Naive thymus-derived CD4-positive, alpha-beta T cell (primary cell): Measurements from ENCODE around the gene TDRD1. TPM values are rescaled to one million over a fixed set of nuclear protein-coding genes. Genes with fewer than 3 reads are reported as not detected.
A peak's percentile ranks its signal among the peaks of the same experiment; 100 is the strongest.
"Not testable (repeated sequence)": the region's sequence is repeated elsewhere in the genome, so short reads cannot be mapped to it uniquely, and the experiment has no call there.

Experiments
- ATAC-seq: fragments of 150-1000 bp; cut with Tn5 transposase; 2 replicates; pipeline ENCODE4 v1.10.0; 2021; ENCODE audit warnings: mild to moderate bottlenecking, moderate library complexity
- CTCF ChIA-PET: fragments of 350-600 bp; sonication (Branson Sonifier 250); formaldehyde crosslinking; loops from one replicate; lab custom pipeline; 2021; ENCODE audit warnings: antibody characterized with exemption; lab: Charles Lee
- POLR2A ChIA-PET: fragments of 350-600 bp; sonication (Branson Sonifier 250); formaldehyde crosslinking; loops from one replicate; lab custom pipeline; 2021; ENCODE audit warnings: antibody characterized with exemption, inconsistent platforms; lab: Charles Lee
- DNase-seq, 9 donors: peaks; one replicate each; pipeline versions ENCODE4 v3.0.0 to v3.0.0-alpha.2; 2020 to 2022; ENCODE audit warnings: mixed read lengths in 1 of 9
- H3K27ac ChIP-seq: one replicate; pipeline ENCODE4 v1.7.0; 2013; ENCODE audit warnings: mild to moderate bottlenecking, low read depth, low read length, moderate library complexity
- H3K27me3 ChIP-seq, 2 donors: one replicate each; pipeline ENCODE4 v1.7.0; 2013; ENCODE audit warnings: low read length in 2 of 2, mild to moderate bottlenecking in 2 of 2, moderate library complexity in 2 of 2; ENCODE audit not compliant: control insufficient read depth in 2 of 2, insufficient read depth in 2 of 2
- H3K36me3 ChIP-seq, 3 experiments: 1 replicate in 2 of 3; 2 replicates in 1 of 3; pipeline ENCODE4 v1.7.0; 2013; ENCODE audit warnings: low read length in 3 of 3, mild to moderate bottlenecking in 3 of 3, moderate library complexity in 1 of 3; ENCODE audit not compliant: insufficient read depth in 3 of 3, control insufficient read depth in 2 of 3
- H3K4me1 ChIP-seq, 2 donors: one replicate each; pipeline ENCODE4 v1.7.0; 2013; ENCODE audit warnings: low read length in 2 of 2, mild to moderate bottlenecking in 2 of 2, moderate library complexity in 1 of 2; ENCODE audit not compliant: control insufficient read depth in 2 of 2, insufficient read depth in 2 of 2
- H3K4me3 ChIP-seq: 2 replicates; pipeline ENCODE4 v1.7.0; 2013; ENCODE audit warnings: mild to moderate bottlenecking, low read length
- H3K9me3 ChIP-seq, 3 experiments: 1 replicate in 2 of 3; 2 replicates in 1 of 3; pipeline ENCODE4 v1.7.0; 2013; ENCODE audit warnings: low read length in 3 of 3; ENCODE audit not compliant: control insufficient read depth in 2 of 3
- H3K27ac Mint-ChIP-seq, 9 donors: one replicate each; pipeline ENCODE4 v1.8.0; 2020 to 2022; ENCODE audit warnings: mixed read lengths in 9 of 9, mild to moderate bottlenecking in 8 of 9, moderate library complexity in 5 of 9, inconsistent platforms in 2 of 9
- H3K27me3 Mint-ChIP-seq, 5 donors: one replicate each; pipeline ENCODE4 v1.8.0; 2021 to 2022; ENCODE audit warnings: mixed read lengths in 5 of 5, mild to moderate bottlenecking in 1 of 5
- H3K36me3 Mint-ChIP-seq, 5 donors: one replicate each; pipeline ENCODE4 v1.8.0; 2020 to 2022; ENCODE audit warnings: mixed read lengths in 5 of 5, mild to moderate bottlenecking in 3 of 5, inconsistent platforms in 1 of 5
- H3K4me1 Mint-ChIP-seq, 7 donors: one replicate each; pipeline ENCODE4 v1.8.0; 2020 to 2022; ENCODE audit warnings: mixed read lengths in 7 of 7, mild to moderate bottlenecking in 3 of 7, inconsistent platforms in 1 of 7
- H3K4me3 Mint-ChIP-seq, 10 donors: one replicate each; pipeline ENCODE4 v1.8.0; 2020 to 2022; ENCODE audit warnings: mild to moderate bottlenecking in 10 of 10, mixed read lengths in 10 of 10, moderate library complexity in 6 of 10, inconsistent platforms in 2 of 10
- H3K9me3 Mint-ChIP-seq, 11 donors: one replicate each; pipeline ENCODE4 v1.8.0; 2020 to 2022; ENCODE audit warnings: mixed read lengths in 11 of 11, mild to moderate bottlenecking in 4 of 11, inconsistent platforms in 1 of 11, moderate library complexity in 1 of 11
- intact Hi-C, 2 donors: fragments of 100-400 bp; cut with micrococcal nuclease; formaldehyde crosslinking; loops; one replicate each; pipeline ENCODE4 v1.15.1; 2023
- polyA plus RNA-seq, 2 donors: library from polyadenylated mRNA; unstranded; fragments of 300-500 nt; fragmentation: Illumina TruSeq; gene quantifications; one replicate each; pipeline ENCODE4 v1.2.3, GENCODE V29; 2021
- total RNA-seq, 6 experiments: library from RNA in 5 of 6; stranded (reverse) in 5 of 6; gene quantifications; 1 replicate in 5 of 6; 2 replicates in 1 of 6; pipeline ENCODE4 v1.2.3 and lab custom pipeline; 2021 to 2026

TDRD1 gene
- total and polyA plus RNA-seq, 7 experiments from 2014 or later = 0.05 to 0.49 (median 0.25) TPM; not detected in 1

DNA sequence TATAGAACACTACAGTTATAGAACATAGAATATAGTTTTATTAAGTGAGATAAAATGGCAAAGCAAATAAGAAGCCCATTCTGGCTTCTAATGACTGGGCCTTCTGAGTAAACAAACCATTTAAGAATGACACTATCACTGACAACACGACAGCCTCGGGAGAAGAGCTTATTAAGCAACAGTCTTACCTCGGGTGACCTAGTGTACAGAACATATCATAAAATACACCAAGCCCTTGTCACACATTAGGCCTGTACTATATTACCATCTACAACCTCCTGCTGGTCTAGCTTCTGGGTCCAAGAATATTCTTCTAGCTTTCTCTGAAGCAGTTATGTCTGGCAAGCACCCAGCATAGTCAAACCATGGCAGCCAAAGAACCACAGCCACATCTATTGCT, 37.1 kb upstream of the TDRD1 start:
- H3K9me3 Mint-ChIP-seq = no peaks in the 10 kb centered on the region
- Histone ChIP-seq H3K27me3 (no peaks in the 10 kb centered on the region), H3K27ac (no peak overlapping the region), H3K9me3 (no peaks in the 10 kb centered on the region), H3K4me1 (no peaks in the 10 kb centered on the region), H3K4me3 (no peak overlapping the region), H3K36me3 (peaks cover 11 to 44% (median 12%) of the 10 kb centered on the region in 3 experiments)
- H3K4me3 Mint-ChIP-seq = no peak overlapping the region
- H3K36me3 Mint-ChIP-seq = peaks cover 4 to 63% (median 26%) of the 10 kb centered on the region in 5 donors
- DNase-seq (no peak), ATAC-seq (no peak)
- no peak overlapping the region for H3K27ac Mint-ChIP-seq
- CTCF ChIA-PET = interaction anchor here (0.6 kb wide), 2 partner anchors 9 to 402 kb away, joined by 3 read pairs; no protein-coding TSS in a partner anchor
- no peaks in the 10 kb centered on the region for H3K27me3 Mint-ChIP-seq
- POLR2A ChIA-PET = no interaction called here
- H3K4me1 Mint-ChIP-seq = no peaks in the 10 kb centered on the region
- intact Hi-C loops = no loop called here

GRCh38 chr10:114143160-114143559, 36.0 kb upstream of the TDRD1 start:
- DNase-seq (no peak), ATAC-seq (no peak)
- Mint-ChIP-seq H3K36me3 (peaks cover 12 to 70% (median 33%) of the 10 kb centered on the region in 5 donors), H3K27me3 (no peaks in the 10 kb centered on the region), H3K4me1 (no peaks in the 10 kb centered on the region), H3K27ac (no peak overlapping the region), H3K4me3 (no peak overlapping the region), H3K9me3 (no peaks in the 10 kb centered on the region)
- H3K27ac ChIP-seq = no peak overlapping the region
- peaks cover 11 to 38% (median 12%) of the 10 kb centered on the region in 3 experiments for H3K36me3 ChIP-seq
- no peaks in the 10 kb centered on the region for H3K4me1 ChIP-seq
- no peak overlapping the region for H3K4me3 ChIP-seq
- ChIA-PET POLR2A (no interaction called here), CTCF (no interaction called here)
- no peaks in the 10 kb centered on the region for H3K27me3 ChIP-seq
- intact Hi-C loops = no loop called here
- no peaks in the 10 kb centered on the region for H3K9me3 ChIP-seq

- CTCF ChIA-PET, DNase-seq, H3K27ac ChIP-seq, H3K27me3 Mint-ChIP-seq, H3K27ac Mint-ChIP-seq, ATAC-seq, H3K4me3 ChIP-seq, H3K27me3 ChIP-seq, H3K9me3 Mint-ChIP-seq, intact Hi-C loops, H3K4me3 Mint-ChIP-seq, H3K4me1 ChIP-seq, H3K9me3 ChIP-seq: not testable (repeated sequence)
- peaks cover 0 to 41% (median 12%) of the 10 kb centered on the region in 3 experiments for H3K36me3 ChIP-seq
- POLR2A ChIA-PET = interaction anchor here (0.7 to 1.1 kb wide), 2 partner anchors 22 to 24 kb away, joined by 3 read pairs; no protein-coding TSS in a partner anchor
- Mint-ChIP-seq H3K36me3 (peaks cover 16 to 72% (median 42%) of the 10 kb centered on the region in 5 donors), H3K4me1 (peaks cover 2 to 20% (median 7%) of the 10 kb centered on the region in 7 donors)
Observed at GRCh38 chr10:114149476-114149875, 29.7 kb upstream of the TDRD1 start.

DNA sequence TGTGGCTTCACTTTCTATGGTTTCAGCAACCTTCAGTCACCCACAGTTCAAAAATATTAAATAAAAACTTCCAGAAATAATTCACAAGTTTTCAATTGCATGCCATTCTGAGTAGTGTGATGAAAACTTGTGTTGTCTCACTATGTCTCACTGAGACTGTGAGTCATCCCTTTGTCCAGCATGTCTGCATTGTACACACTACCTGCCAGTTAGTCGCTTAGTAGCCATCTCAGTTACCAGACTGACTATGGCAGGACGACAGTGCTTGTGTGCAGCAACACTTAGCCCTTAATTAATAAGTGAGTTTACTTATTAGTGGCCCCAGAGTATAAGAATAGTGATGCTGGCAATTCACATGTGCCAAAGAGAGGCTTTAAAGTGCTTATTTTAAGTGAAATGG, 27.7 kb upstream of the TDRD1 start:
- Mint-ChIP-seq H3K27ac (no peak overlapping the region), H3K9me3 (no peaks in the 10 kb centered on the region), H3K27me3 (no peaks in the 10 kb centered on the region), H3K4me3 (no peak overlapping the region), H3K36me3 (peaks cover 12 to 62% (median 43%) of the 10 kb centered on the region in 5 donors), H3K4me1 (peaks cover 2 to 24% (median 10%) of the 10 kb centered on the region in 7 donors)
- POLR2A ChIA-PET = no interaction called here
- DNase-seq (no peak), ATAC-seq (no peak)
- no peaks in the 10 kb centered on the region for H3K27me3 ChIP-seq
- H3K4me1 ChIP-seq = no peaks in the 10 kb centered on the region
- H3K27ac ChIP-seq = no peak overlapping the region
- H3K4me3 ChIP-seq = no peak overlapping the region
- CTCF ChIA-PET = no interaction called here
- no peaks in the 10 kb centered on the region for H3K9me3 ChIP-seq
- peaks cover 0 to 35% (median 18%) of the 10 kb centered on the region in 3 experiments for H3K36me3 ChIP-seq
- intact Hi-C loops = no loop called here

- Histone ChIP-seq H3K27ac (no peak overlapping the region), H3K9me3 (no peaks in the 10 kb centered on the region), H3K4me1 (no peaks in the 10 kb centered on the region), H3K4me3 (no peak overlapping the region), H3K27me3 (no peaks in the 10 kb centered on the region), H3K36me3 (peaks cover 0 to 38% (median 20%) of the 10 kb centered on the region in 3 experiments)
- ATAC-seq (no peak), DNase-seq (no peak)
- H3K36me3 Mint-ChIP-seq = peaks cover 12 to 65% (median 47%) of the 10 kb centered on the region in 5 donors
- POLR2A ChIA-PET = no interaction called here
- no peak overlapping the region for H3K27ac Mint-ChIP-seq
- no peaks in the 10 kb centered on the region for H3K9me3 Mint-ChIP-seq
- H3K4me3 Mint-ChIP-seq = no peak overlapping the region
- no peaks in the 10 kb centered on the region for H3K27me3 Mint-ChIP-seq
- CTCF ChIA-PET = no interaction called here
- H3K4me1 Mint-ChIP-seq = peaks cover 2 to 27% (median 10%) of the 10 kb centered on the region in 7 donors
- intact Hi-C loops = no loop called here
Observed at GRCh38 chr10:114151892-114152291, 27.3 kb upstream of the TDRD1 start.

DNA sequence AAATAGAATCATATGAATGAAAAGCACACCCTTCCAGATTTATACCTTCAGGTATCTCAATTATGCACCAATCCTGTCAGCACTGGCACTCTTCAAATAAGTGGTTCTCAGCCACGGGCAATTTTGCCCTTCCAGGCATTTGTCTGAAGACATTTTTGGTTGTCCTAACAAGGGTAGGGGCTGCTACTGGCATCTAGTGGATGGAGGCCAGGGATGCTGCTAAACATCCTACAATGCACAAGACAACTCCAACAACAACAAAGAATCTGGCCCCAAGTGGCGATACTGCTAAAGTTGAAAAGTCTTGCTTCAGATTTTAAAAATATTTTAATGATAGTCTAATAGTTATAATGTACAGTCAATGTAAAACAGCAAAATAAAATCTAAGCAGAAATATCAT, 21.2 kb upstream of the TDRD1 start:
- H3K9me3 Mint-ChIP-seq = peaks cover 0 to 1% (median 0%) of the 10 kb centered on the region in 11 donors
- DNase-seq (no peak), ATAC-seq (no peak)
- H3K27me3 Mint-ChIP-seq = no peaks in the 10 kb centered on the region
- no peak overlapping the region for H3K27ac Mint-ChIP-seq
- H3K27ac ChIP-seq = no peak overlapping the region
- H3K27me3 ChIP-seq = no peaks in the 10 kb centered on the region
- no peak overlapping the region for H3K4me3 ChIP-seq
- H3K9me3 ChIP-seq = no peaks in the 10 kb centered on the region
- POLR2A ChIA-PET = no interaction called here
- peaks cover 0 to 42% (median 27%) of the 10 kb centered on the region in 5 donors for H3K36me3 Mint-ChIP-seq
- peaks cover 3 to 48% (median 28%) of the 10 kb centered on the region in 7 donors for H3K4me1 Mint-ChIP-seq
- no peak overlapping the region for H3K4me3 Mint-ChIP-seq
- peaks cover 0 to 17% (median 9%) of the 10 kb centered on the region in 3 experiments for H3K36me3 ChIP-seq
- intact Hi-C loops = no loop called here
- CTCF ChIA-PET = no interaction called here
- no peaks in the 10 kb centered on the region for H3K4me1 ChIP-seq

DNA sequence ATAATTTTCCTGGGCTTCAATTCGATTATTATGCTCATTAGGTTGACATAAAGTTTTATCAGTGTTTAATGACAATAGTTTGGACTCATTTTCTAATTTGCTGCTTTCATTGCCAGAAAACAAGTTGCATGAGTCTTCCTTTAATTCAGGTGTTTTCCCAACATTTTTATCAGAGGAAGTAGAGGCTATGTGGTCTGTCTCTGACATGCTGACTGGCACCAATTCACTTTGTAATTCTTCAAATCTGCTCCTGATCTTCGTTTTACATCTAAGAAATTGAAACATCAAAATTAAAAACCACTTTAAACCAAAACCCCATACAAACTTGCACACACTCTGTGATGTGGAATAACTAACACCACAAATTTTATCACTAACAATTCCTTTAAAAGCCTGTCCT, 16.1 kb upstream of the TDRD1 start:
- Histone ChIP-seq H3K36me3 (peaks cover 0 to 7% (median 0%) of the 10 kb centered on the region in 3 experiments), H3K27me3 (no peaks in the 10 kb centered on the region), H3K4me3 (no peak overlapping the region), H3K9me3 (no peaks in the 10 kb centered on the region), H3K4me1 (peaks cover 5 to 7% of the 10 kb centered on the region in 2 donors), H3K27ac (no peak overlapping the region)
- CTCF ChIA-PET = interaction anchor here (1.1 kb wide), 1 partner anchor 16 kb away, joined by 3 read pairs; no protein-coding TSS in a partner anchor
- POLR2A ChIA-PET = no interaction called here
- peaks cover 0 to 4% (median 0%) of the 10 kb centered on the region in 11 donors for H3K9me3 Mint-ChIP-seq
- intact Hi-C loops = no loop called here
- H3K4me1 Mint-ChIP-seq = peaks cover 20 to 66% (median 59%) of the 10 kb centered on the region in 7 donors
- H3K27me3 Mint-ChIP-seq = no peaks in the 10 kb centered on the region
- H3K4me3 Mint-ChIP-seq = peak overlapping the region in 1 of 10 donors; percentile 9
- no peak for DNase-seq
- ATAC-seq = no peak
- peak overlapping the region in 4 of 9 donors; percentile 22 to 59 (median 28) for H3K27ac Mint-ChIP-seq
- peaks cover 0 to 42% (median 28%) of the 10 kb centered on the region in 5 donors for H3K36me3 Mint-ChIP-seq
